Pancreas (tissue), 10 donors: ENCODE data around the gene DPM3. TPM values are rescaled to one million over a fixed set of nuclear protein-coding genes. Genes with fewer than 3 reads are reported as not detected.

Experiments used
- ATAC-seq, 4 donors: fragments of 200-7000 bp; cut with Tn5 transposase; one replicate each; pipeline versions ENCODE4 v1.8.0 to v1.9.1; 2020; ENCODE audit warnings: mild to moderate bottlenecking in 4 of 4, moderate library complexity in 4 of 4
- DNase-seq, 6 donors: peaks; one replicate each; pipeline ENCODE4 v3.0.0-alpha.2; 2020
- FAIRE-seq: peaks from 2 replicates; lab custom pipeline; 2012; peaks lifted over from hg19 to GRCh38; lab: Jason Lieb, UNC
- H3K27ac ChIP-seq, 4 donors: fragments of 200-600 bp; sonication (generic); 1 replicate in 3 of 4; 2 replicates in 1 of 4; pipeline versions ENCODE4 v1.5.0 to v1.8.0; 2020
- H3K27me3 ChIP-seq, 4 donors: fragments of 200-600 bp; one replicate each; pipeline ENCODE4 v1.8.0; 2021
- H3K36me3 ChIP-seq, 3 donors: fragments of 200-600 bp; sonication (generic) in 1 of 3; one replicate each; pipeline versions ENCODE4 v1.5.0 to v1.8.0; 2020 to 2021
- H3K4me1 ChIP-seq, 3 donors: fragments of 200-600 bp; one replicate each; pipeline ENCODE4 v1.8.0; 2021
- H3K4me3 ChIP-seq, 4 donors: fragments of 200-600 bp; sonication (generic) in 2 of 4; one replicate each; pipeline versions ENCODE4 v1.5.0 to v1.8.0; 2020 to 2021
- H3K9me3 ChIP-seq, 4 donors: fragments of 200-600 bp; one replicate each; pipeline ENCODE4 v1.8.0; 2021
- WGBS, 2 donors: extraction: QIAGEN DNeasy Blood & Tissue Kit; methylation state at CpG; one replicate each; pipeline ENCODE4 v1.1.7; 2013; 5-methylcytosine and 5-hydroxymethylcytosine counted together
- intact Hi-C, 3 donors: fragments of 100-400 bp; cut with DNase I; formaldehyde crosslinking; loops; one replicate each; pipeline versions ENCODE4 v1.11.1 to v1.14.2; 2022
- polyA plus RNA-seq, 2 donors: library from polyadenylated mRNA; stranded (reverse); fragments of 200-250 nt; gene quantifications; one replicate each; pipeline ENCODE4 v1.2.3, GENCODE V29; 2013
- total RNA-seq, 6 donors: library from RNA; stranded (reverse); fragmentation: NEBNext Ultra II Directional in 4 of 6; extraction: Animal tissue kit (Norgen Biotek cat#: 25700) in 4 of 6; gene quantifications; one replicate each; pipeline versions ENCODE4 v1.2.1 to v1.2.4, GENCODE V29; 2021 to 2023
- TF ChIP-seq, protein P1 (sequence below), 4 donors: fragments of 200-600 bp; sonication (generic) in 3 of 4; IDR thresholded peaks; one replicate each; pipeline versions ENCODE4 v1.5.0 to v1.8.0; 2021; ENCODE audit warnings: antibody characterized with exemption in 4 of 4
- donor health status: healthy with polysubstance abuse.
- donor health status: DM: no; HTN: no; CAD: no; lungs with moderate emphysema.
- donor health status: DM: no; HTN: no; CAD: no.
- donor health status: control.
- donor health status: control.
- donor health status: Bipolar disorder and iron deficiency.
- donor health status: DM: yes; HTN: yes; CAD: no.
- donor health status: DM: no; HTN: no; CAD: no.
- donor health status: DM: no; HTN: no; CAD: no.
- donor health status: DM: yes; HTN: yes; CAD: no.

DPM3 gene
- total and polyA plus RNA-seq, 8 donors, result 39.4 to 227 (median 43.5) TPM

DNA sequence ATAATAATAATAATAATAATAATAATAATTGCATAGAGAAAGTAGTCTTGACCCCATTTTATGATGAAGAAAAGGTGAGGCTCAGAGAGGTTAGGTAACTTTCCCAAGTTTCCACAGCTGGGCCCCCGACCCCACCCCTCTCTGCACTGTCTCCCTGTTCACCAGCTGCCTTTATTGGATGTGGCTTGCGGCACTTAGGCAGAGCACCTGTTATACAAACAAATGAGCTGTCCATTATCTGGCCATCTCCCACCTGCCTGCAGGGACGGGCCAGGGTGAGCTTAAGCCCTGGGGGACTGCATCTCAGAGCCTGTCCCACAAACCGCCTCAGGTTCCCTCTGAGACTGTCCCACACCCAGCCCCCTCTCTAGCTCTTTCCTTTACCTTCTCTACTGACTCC lies 22.7 kb downstream of the DPM3 start:
- 64 to 66% methylated on average over 4 of the region's 4 CpGs for WGBS, 2 donors
- H3K9me3 ChIP-seq, result no peaks in the 10 kb centered on the region
- FAIRE-seq (no peak), DNase-seq (no peak), ATAC-seq (no peak)
- H3K4me1 ChIP-seq, result no peaks in the 10 kb centered on the region
- TF ChIP-seq, protein P1, sequence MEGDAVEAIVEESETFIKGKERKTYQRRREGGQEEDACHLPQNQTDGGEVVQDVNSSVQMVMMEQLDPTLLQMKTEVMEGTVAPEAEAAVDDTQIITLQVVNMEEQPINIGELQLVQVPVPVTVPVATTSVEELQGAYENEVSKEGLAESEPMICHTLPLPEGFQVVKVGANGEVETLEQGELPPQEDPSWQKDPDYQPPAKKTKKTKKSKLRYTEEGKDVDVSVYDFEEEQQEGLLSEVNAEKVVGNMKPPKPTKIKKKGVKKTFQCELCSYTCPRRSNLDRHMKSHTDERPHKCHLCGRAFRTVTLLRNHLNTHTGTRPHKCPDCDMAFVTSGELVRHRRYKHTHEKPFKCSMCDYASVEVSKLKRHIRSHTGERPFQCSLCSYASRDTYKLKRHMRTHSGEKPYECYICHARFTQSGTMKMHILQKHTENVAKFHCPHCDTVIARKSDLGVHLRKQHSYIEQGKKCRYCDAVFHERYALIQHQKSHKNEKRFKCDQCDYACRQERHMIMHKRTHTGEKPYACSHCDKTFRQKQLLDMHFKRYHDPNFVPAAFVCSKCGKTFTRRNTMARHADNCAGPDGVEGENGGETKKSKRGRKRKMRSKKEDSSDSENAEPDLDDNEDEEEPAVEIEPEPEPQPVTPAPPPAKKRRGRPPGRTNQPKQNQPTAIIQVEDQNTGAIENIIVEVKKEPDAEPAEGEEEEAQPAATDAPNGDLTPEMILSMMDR (IDR thresholded peaks at IDR 0.05), result no peak
- H3K4me3 ChIP-seq, result no peak overlapping the region
- no peak overlapping the region for H3K27ac ChIP-seq
- intact Hi-C loops, result no loop called here
- no peaks in the 10 kb centered on the region for H3K27me3 ChIP-seq
- H3K36me3 ChIP-seq, result no peaks in the 10 kb centered on the region

DNA sequence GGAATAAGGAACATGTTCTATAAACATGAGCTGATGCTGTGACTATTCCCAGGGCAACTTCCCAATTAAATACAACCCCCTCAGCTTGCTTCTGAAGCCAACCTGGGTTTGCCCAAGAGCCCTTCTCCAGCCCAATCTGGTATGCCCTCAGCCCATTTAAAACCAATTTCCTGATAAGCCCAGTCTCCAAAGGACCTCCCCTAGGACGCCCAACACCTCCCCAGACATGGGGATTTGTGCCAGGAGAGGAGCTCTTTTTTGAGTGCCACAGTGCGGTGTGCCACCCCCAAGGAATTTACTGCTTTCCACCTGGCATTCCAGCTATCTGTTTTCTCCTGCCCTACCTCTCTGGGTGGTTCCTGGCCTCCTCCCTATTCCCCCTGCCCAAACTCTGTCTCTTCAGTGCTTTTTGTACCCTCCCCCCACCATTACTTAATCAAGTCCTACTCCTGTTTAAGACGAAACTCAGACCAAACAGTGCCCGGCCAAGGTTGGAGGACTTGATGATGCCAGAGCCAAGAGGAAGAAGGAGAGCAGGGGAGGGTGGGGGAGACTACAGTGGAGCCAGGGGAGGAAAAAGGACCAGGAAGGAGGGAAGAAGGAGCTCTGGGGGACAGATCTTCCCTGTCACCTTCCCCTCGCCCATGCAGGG lies 24.1 kb downstream of the DPM3 start:
- Histone ChIP-seq H3K27me3 (no peaks in the 10 kb centered on the region), H3K9me3 (no peaks in the 10 kb centered on the region), H3K4me1 (no peaks in the 10 kb centered on the region), H3K27ac (no peak overlapping the region), H3K4me3 (no peak overlapping the region), H3K36me3 (no peaks in the 10 kb centered on the region)
- TF ChIP-seq, protein P1 (IDR thresholded peaks at IDR 0.05), result no peak
- 48 to 50% methylated on average over 5 of the region's 5 CpGs for WGBS, 2 donors
- FAIRE-seq (no peak), ATAC-seq (no peak), DNase-seq (no peak)
- intact Hi-C loops, result no loop called here

DNA sequence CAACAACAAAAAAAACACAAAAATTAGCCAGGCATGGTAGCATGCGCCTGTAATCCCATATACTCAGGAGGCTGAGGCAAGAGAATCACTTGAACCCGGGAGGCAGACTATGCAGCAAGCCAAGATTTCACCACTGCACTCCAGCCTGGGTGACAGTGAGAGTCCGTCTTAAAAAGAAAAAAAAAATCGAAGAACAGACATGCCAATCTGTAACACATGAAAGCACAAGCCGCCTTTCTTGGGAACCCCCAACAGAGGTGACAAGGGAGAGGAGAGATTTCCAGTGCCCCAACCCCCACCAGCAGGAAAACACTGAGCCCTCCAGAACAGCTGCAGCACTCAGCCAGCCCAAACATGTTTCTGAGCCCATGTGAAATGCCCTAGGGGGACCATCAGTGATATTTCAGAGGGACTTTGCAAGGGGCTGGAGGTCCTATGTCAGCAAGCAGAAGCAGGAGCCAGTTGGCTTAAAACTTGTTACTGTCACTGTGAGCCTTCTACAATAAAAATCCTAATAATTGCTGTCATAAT lies 26.8 kb downstream of the DPM3 start:
- TF ChIP-seq, protein P1 (IDR thresholded peaks at IDR 0.05), result no peak
- H3K27ac ChIP-seq, result no peak overlapping the region
- no peak overlapping the region for H3K4me3 ChIP-seq
- no peak for DNase-seq
- ATAC-seq, result no peak
- H3K4me1 ChIP-seq, result no peaks in the 10 kb centered on the region
- no peaks in the 10 kb centered on the region for H3K36me3 ChIP-seq
- FAIRE-seq, result no peak
- H3K9me3 ChIP-seq, result no peaks in the 10 kb centered on the region
- WGBS, 2 donors, result 63 to 64% methylated on average over 5 of the region's 5 CpGs
- no peaks in the 10 kb centered on the region for H3K27me3 ChIP-seq
- intact Hi-C loops, result no loop called here

DNA sequence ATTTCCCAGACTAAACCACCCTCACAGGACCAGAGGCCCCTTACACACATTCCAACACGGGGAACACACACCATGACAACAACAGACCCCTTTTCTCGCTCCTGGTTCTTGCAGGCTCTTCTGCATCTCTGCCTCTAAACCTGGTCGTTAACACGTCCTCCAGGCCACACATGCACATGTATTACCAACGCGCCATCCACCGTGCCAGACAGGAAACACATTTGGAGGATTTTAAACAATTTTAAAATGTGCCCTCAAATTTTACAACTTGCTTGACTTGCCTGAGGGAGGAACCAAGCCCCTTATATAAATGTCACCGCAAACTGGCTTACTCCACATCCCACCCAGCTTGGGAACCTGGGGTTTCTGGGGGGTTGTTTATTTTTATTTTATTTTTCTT lies 29.5 kb downstream of the DPM3 start:
- no peak overlapping the region for H3K27ac ChIP-seq
- no peaks in the 10 kb centered on the region for H3K4me1 ChIP-seq
- TF ChIP-seq, protein P1 (IDR thresholded peaks at IDR 0.05), result no peak
- ATAC-seq (no peak), FAIRE-seq (no peak), DNase-seq (no peak)
- H3K27me3 ChIP-seq, result no peaks in the 10 kb centered on the region
- H3K4me3 ChIP-seq, result no peak overlapping the region
- WGBS, 2 donors, result 68 to 81% methylated on average over 8 of the region's 8 CpGs
- intact Hi-C loops, result no loop called here
- H3K9me3 ChIP-seq, result no peaks in the 10 kb centered on the region
- no peaks in the 10 kb centered on the region for H3K36me3 ChIP-seq

DNA sequence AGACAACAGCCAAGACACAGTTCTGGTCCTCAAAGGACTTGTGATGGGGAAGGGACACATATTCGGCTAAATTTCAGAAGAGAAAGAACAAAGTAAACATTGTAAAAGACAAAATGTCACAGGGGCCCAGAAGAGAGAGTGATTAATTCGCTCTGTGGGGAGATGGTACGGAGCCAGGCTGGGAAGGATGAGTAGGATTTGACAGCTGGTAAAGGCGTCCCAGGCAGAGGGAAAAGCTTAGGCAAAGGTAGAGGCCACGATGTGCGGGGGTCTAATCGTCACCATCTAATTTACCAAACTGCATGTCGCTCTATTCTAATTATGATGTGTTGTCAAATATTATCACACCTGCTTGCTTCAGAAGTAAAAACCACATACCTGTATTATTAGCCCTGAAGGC lies 29.9 kb downstream of the DPM3 start:
- intact Hi-C loops, result no loop called here
- H3K4me3 ChIP-seq, result no peak overlapping the region
- peaks cover 0 to 2% (median 0%) of the 10 kb centered on the region in 3 donors for H3K4me1 ChIP-seq
- FAIRE-seq (no peak), DNase-seq (no peak), ATAC-seq (no peak)
- no peaks in the 10 kb centered on the region for H3K27me3 ChIP-seq
- H3K36me3 ChIP-seq, result no peaks in the 10 kb centered on the region
- TF ChIP-seq, protein P1 (IDR thresholded peaks at IDR 0.05), result no peak
- 70 to 80% methylated on average over 8 of the region's 8 CpGs for WGBS, 2 donors
- H3K27ac ChIP-seq, result no peak overlapping the region
- no peaks in the 10 kb centered on the region for H3K9me3 ChIP-seq
